Esophagus squamous epithelium (tissue), 4 donors: Measurements from ENCODE around the gene MAP3K7CL.

Source experiments
- POLR2A ChIP-seq, 4 donors: fragments of 450-650 bp; IDR thresholded peaks; one replicate each; pipeline ENCODE4 v1.6.1; 2017; ENCODE audit warnings: antibody characterized with exemption in 4 of 4, mild to moderate bottlenecking in 4 of 4, moderate library complexity in 3 of 4
- TF ChIP-seq, protein P1 (sequence below), 6 experiments: fragments of 450-650 bp in 4 of 6; fragments of 200-600 bp in 2 of 6; sonication (generic) in 2 of 6; IDR thresholded peaks; one replicate each; pipeline ENCODE4 v1.5.1; 2016 to 2019; ENCODE audit warnings: antibody characterized with exemption in 6 of 6, mild to moderate bottlenecking in 4 of 6, moderate library complexity in 4 of 6

DNA sequence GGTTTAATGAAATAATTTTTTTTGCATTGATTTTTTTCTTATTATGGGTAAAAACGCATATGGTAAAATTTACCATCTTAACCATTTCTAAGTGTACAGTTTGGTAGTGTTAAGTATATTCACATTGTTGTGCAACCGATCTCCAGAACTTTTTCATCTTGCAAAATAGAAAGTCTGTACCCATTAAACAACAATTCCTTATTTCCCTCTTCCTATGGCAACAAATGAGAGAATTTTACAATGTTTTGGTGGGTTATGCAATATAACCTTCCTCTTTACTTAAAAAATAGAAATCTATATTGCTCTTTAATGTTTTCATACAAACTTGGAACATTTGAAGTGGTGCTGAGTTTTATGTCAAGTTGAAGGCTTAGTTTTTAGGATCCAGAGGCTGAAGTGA is 26.6 kb downstream of the MAP3K7CL start:
- TF ChIP-seq, protein P1, sequence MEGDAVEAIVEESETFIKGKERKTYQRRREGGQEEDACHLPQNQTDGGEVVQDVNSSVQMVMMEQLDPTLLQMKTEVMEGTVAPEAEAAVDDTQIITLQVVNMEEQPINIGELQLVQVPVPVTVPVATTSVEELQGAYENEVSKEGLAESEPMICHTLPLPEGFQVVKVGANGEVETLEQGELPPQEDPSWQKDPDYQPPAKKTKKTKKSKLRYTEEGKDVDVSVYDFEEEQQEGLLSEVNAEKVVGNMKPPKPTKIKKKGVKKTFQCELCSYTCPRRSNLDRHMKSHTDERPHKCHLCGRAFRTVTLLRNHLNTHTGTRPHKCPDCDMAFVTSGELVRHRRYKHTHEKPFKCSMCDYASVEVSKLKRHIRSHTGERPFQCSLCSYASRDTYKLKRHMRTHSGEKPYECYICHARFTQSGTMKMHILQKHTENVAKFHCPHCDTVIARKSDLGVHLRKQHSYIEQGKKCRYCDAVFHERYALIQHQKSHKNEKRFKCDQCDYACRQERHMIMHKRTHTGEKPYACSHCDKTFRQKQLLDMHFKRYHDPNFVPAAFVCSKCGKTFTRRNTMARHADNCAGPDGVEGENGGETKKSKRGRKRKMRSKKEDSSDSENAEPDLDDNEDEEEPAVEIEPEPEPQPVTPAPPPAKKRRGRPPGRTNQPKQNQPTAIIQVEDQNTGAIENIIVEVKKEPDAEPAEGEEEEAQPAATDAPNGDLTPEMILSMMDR (IDR thresholded peaks at IDR 0.05), result no peak
- TF ChIP-seq POLR2A (IDR thresholded peaks at IDR 0.05), result no peak
